AG09309 (cell line): ENCODE measurements around the gene HSBP1L1.

Source experiments
- DNase-seq: peaks from one replicate; pipeline ENCODE4 v3.0.0-alpha.2; 2010; ENCODE audit warnings: low read depth
- H3K4me3 ChIP-seq: 2 replicates; pipeline ENCODE4 v1.5.1; 2011; ENCODE audit warnings: mild to moderate bottlenecking, low read depth, low read length, moderate library complexity; ENCODE audit not compliant: control insufficient read depth
- TF ChIP-seq, protein P1 (sequence below): IDR thresholded peaks from 2 replicates; pipeline ENCODE4 v1.5.1; 2011; ENCODE audit warnings: mild to moderate bottlenecking, low read depth, low read length, inconsistent platforms; ENCODE audit not compliant: insufficient read depth, control insufficient read depth; ENCODE audit errors: missing control alignments

Gene HSBP1L1

DNA sequence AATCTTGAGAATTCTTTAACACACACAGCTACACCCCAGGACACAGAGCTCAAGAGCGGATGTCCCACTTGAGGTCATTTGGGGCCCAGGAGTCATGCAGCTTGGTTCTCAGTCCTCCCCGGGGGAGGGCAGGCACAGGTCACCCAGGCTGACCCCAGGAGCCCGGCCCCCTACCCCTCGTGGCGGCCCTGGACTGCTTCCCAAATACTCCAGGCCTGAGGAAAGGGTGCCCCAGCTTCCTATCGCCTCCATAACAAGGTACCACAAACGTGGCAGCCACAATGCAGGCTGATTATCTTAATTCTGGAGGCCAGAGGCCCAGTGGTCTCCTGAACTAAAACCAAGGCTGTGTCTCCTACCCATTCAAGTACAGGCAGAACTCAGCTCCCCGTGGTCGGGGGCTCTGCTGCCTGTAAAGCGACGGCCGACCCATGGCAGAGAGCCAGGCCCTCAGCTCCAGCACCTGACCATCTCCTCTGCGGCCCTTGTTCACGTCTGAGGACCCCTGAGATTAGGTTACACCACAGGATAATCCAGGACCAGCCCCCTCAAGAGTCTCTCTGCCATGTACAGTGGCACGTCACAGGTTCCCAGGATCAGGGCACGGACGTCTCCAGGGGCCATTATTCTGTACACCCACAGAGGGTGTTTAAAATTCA is 23.5 kb upstream of the HSBP1L1 start:
- TF ChIP-seq, protein P1, sequence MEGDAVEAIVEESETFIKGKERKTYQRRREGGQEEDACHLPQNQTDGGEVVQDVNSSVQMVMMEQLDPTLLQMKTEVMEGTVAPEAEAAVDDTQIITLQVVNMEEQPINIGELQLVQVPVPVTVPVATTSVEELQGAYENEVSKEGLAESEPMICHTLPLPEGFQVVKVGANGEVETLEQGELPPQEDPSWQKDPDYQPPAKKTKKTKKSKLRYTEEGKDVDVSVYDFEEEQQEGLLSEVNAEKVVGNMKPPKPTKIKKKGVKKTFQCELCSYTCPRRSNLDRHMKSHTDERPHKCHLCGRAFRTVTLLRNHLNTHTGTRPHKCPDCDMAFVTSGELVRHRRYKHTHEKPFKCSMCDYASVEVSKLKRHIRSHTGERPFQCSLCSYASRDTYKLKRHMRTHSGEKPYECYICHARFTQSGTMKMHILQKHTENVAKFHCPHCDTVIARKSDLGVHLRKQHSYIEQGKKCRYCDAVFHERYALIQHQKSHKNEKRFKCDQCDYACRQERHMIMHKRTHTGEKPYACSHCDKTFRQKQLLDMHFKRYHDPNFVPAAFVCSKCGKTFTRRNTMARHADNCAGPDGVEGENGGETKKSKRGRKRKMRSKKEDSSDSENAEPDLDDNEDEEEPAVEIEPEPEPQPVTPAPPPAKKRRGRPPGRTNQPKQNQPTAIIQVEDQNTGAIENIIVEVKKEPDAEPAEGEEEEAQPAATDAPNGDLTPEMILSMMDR: no peak
- no peak for DNase-seq
- no peak overlapping the region for H3K4me3 ChIP-seq

- no peak overlapping the region for H3K4me3 ChIP-seq
- TF ChIP-seq, protein P1: no peak
- DNase-seq: no peak
These were observed 22.8 kb upstream of the HSBP1L1 start for GRCh38 chr18:79941473-79942119.

- no peak overlapping the region for H3K4me3 ChIP-seq
- no peak for DNase-seq
- TF ChIP-seq, protein P1: no peak
These were observed 22.2 kb upstream of the HSBP1L1 start for GRCh38 chr18:79942211-79942610.

GRCh38 chr18:79942786-79943607 is 21.4 kb upstream of the HSBP1L1 start:
- H3K4me3 ChIP-seq: no peak overlapping the region
- TF ChIP-seq, protein P1: no peak
- no peak for DNase-seq

DNA sequence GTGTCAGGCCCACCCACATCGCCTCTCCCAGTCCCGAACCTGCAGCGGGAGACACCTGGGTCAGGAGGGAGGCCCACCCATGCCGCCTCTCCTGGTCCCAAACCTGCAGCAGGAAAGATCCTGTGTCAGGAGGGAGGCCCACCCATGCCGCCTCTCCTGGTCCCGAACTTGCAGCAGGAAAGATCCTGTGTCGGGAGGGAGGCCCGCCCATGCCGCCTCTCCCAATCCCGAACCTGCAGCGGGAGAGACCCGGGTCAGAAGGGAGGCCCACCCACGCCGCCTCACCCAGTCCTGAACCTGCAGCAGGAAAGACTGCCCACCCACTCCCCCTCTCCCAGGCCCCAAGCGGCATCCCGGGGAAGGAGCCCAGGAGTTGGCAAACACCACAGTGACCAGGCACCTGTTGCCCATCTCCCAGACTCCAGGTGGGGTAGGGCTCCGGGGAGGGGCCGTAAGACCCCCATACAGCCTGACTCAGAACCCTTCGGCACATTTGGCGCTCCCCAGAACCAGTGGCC is 20.8 kb upstream of the HSBP1L1 start:
- TF ChIP-seq, protein P1: no peak
- DNase-seq: no peak
- H3K4me3 ChIP-seq: no peak overlapping the region

GRCh38 chr18:79944126-79944731 is 20.2 kb upstream of the HSBP1L1 start:
- no peak overlapping the region for H3K4me3 ChIP-seq
- TF ChIP-seq, protein P1: no peak
- DNase-seq: no peak
